Neural cell (in vitro differentiated cells): Measurements from ENCODE around the gene VHLL.

Source experiments
- EP300 ChIP-seq: fragments of 450-650 bp; conservative IDR thresholded peaks from 2 replicates; pipeline ENCODE4 v1.6.1; 2014; ENCODE audit warnings: antibody characterized with exemption, mild to moderate bottlenecking, moderate library complexity; ENCODE audit not compliant: poor library complexity, severe bottlenecking
- EZH2 ChIP-seq: fragments of 200-600, 300-800 bp; shearing (Covaris generic), sonication (generic); IDR thresholded peaks from 2 replicates; pipeline ENCODE4 v1.6.1; 2014; ENCODE audit warnings: antibody characterized with exemption, low read length, borderline replicate concordance, mild to moderate bottlenecking; ENCODE audit not compliant: insufficient read depth, poor library complexity, severe bottlenecking
- POLR2AphosphoS5 ChIP-seq: IDR thresholded peaks from 2 replicates; pipeline ENCODE4 v1.6.1; 2012
- SMC3 ChIP-seq: fragments of 450-650 bp; conservative IDR thresholded peaks from 2 replicates; pipeline ENCODE4 v1.6.1; 2014; ENCODE audit warnings: antibody characterized with exemption, mild to moderate bottlenecking, moderate library complexity; ENCODE audit not compliant: poor library complexity
- TAF1 ChIP-seq: IDR thresholded peaks from 2 replicates; pipeline ENCODE4 v1.6.1; 2012; ENCODE audit warnings: low read depth
- TF ChIP-seq, protein P1 (sequence below): fragments of 450-650 bp; IDR thresholded peaks from 2 replicates; pipeline ENCODE4 v1.5.1; 2014; ENCODE audit warnings: antibody characterized with exemption, mild to moderate bottlenecking, moderate library complexity; ENCODE audit not compliant: poor library complexity, severe bottlenecking
- TF ChIP-seq, protein P2 (sequence below): IDR thresholded peaks from 2 replicates; pipeline ENCODE4 v1.6.1; 2012; ENCODE audit warnings: borderline replicate concordance

DNA sequence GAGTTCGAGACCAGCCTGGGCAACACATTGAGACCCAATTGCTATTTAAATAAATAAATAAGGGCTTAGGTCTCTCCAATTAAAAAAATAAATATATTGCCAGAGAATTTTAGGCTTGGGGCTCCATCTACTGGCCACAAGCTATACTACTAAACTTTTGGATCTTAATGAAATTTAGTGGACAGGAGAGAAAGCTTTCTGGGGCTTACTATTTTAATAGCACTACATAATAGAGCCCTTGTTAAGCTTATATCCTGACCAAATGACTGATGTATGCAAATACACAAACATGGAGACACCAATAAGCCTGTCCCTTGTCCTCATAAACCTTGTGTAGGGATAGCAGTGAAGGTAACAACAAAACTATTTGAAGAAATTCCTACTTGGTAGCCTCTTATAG, 20.6 kb upstream of the VHLL start:
- TF ChIP-seq, protein P1, sequence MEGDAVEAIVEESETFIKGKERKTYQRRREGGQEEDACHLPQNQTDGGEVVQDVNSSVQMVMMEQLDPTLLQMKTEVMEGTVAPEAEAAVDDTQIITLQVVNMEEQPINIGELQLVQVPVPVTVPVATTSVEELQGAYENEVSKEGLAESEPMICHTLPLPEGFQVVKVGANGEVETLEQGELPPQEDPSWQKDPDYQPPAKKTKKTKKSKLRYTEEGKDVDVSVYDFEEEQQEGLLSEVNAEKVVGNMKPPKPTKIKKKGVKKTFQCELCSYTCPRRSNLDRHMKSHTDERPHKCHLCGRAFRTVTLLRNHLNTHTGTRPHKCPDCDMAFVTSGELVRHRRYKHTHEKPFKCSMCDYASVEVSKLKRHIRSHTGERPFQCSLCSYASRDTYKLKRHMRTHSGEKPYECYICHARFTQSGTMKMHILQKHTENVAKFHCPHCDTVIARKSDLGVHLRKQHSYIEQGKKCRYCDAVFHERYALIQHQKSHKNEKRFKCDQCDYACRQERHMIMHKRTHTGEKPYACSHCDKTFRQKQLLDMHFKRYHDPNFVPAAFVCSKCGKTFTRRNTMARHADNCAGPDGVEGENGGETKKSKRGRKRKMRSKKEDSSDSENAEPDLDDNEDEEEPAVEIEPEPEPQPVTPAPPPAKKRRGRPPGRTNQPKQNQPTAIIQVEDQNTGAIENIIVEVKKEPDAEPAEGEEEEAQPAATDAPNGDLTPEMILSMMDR, result peak; percentile 57
- TF ChIP-seq EZH2, result no peak
- no peak for TF ChIP-seq SMC3
- TF ChIP-seq EP300, result no peak
- no peak for TF ChIP-seq POLR2AphosphoS5
- TF ChIP-seq, protein P2, sequence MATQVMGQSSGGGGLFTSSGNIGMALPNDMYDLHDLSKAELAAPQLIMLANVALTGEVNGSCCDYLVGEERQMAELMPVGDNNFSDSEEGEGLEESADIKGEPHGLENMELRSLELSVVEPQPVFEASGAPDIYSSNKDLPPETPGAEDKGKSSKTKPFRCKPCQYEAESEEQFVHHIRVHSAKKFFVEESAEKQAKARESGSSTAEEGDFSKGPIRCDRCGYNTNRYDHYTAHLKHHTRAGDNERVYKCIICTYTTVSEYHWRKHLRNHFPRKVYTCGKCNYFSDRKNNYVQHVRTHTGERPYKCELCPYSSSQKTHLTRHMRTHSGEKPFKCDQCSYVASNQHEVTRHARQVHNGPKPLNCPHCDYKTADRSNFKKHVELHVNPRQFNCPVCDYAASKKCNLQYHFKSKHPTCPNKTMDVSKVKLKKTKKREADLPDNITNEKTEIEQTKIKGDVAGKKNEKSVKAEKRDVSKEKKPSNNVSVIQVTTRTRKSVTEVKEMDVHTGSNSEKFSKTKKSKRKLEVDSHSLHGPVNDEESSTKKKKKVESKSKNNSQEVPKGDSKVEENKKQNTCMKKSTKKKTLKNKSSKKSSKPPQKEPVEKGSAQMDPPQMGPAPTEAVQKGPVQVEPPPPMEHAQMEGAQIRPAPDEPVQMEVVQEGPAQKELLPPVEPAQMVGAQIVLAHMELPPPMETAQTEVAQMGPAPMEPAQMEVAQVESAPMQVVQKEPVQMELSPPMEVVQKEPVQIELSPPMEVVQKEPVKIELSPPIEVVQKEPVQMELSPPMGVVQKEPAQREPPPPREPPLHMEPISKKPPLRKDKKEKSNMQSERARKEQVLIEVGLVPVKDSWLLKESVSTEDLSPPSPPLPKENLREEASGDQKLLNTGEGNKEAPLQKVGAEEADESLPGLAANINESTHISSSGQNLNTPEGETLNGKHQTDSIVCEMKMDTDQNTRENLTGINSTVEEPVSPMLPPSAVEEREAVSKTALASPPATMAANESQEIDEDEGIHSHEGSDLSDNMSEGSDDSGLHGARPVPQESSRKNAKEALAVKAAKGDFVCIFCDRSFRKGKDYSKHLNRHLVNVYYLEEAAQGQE, result no peak
- no peak for TF ChIP-seq TAF1
